Activated CD8-positive, alpha-beta T cell treated with anti-CD3 and anti-CD28 coated beads for 36 hours (primary cell): ENCODE data around the gene MBTPS1. TPM values are rescaled to one million over a fixed set of nuclear protein-coding genes. Genes with fewer than 3 reads are reported as not detected.

Experiments
- ATAC-seq: fragments of 200-7000 bp; cut with Tn5 transposase; one replicate; pipeline ENCODE4 v1.10.0; 2021; ENCODE audit warnings: mild to moderate bottlenecking, moderate library complexity
- CTCF ChIA-PET: fragments of 350-600 bp; sonication (Branson Sonifier 250); formaldehyde crosslinking; loops from one replicate; lab custom pipeline; 2021; ENCODE audit warnings: antibody characterized with exemption; lab: Charles Lee
- POLR2A ChIA-PET: fragments of 350-600 bp; sonication (Branson Sonifier 250); formaldehyde crosslinking; loops from one replicate; lab custom pipeline; 2021; ENCODE audit warnings: antibody characterized with exemption; lab: Charles Lee
- DNase-seq: peaks from one replicate; pipeline ENCODE4 v3.0.0-alpha.2; 2020
- H3K27ac Mint-ChIP-seq: one replicate; pipeline ENCODE4 v1.8.0; 2021; ENCODE audit warnings: mild to moderate bottlenecking, mixed read lengths
- H3K27me3 Mint-ChIP-seq: one replicate; pipeline ENCODE4 v1.8.0; 2021; ENCODE audit warnings: mixed read lengths
- H3K36me3 Mint-ChIP-seq: one replicate; pipeline ENCODE4 v1.8.0; 2021; ENCODE audit warnings: low read depth, mixed read lengths
- H3K4me1 Mint-ChIP-seq: one replicate; pipeline ENCODE4 v1.8.0; 2021; ENCODE audit warnings: low read depth, mixed read lengths
- H3K4me3 Mint-ChIP-seq: one replicate; pipeline ENCODE4 v1.8.0; 2021; ENCODE audit warnings: mild to moderate bottlenecking, moderate library complexity, mixed read lengths
- H3K9me3 Mint-ChIP-seq: one replicate; pipeline ENCODE4 v1.8.0; 2021; ENCODE audit warnings: mixed read lengths
- CTCF ChIP-seq: fragments of 200-600 bp; IDR thresholded peaks from one replicate; pipeline ENCODE4 v1.8.0; 2022; ENCODE audit warnings: antibody characterized with exemption, mild to moderate bottlenecking
- intact Hi-C: fragments of 100-400 bp; cut with micrococcal nuclease; formaldehyde crosslinking; loops from one replicate; pipeline ENCODE4 v1.10.0; 2022
- total RNA-seq, 2 experiments: library from RNA; stranded (reverse); gene quantifications; one replicate each; pipeline ENCODE4 v1.2.3, GENCODE V29; 2021

The MBTPS1 gene
- total RNA-seq, 2 experiments from 2014 or later, result 31.5 to 31.7 TPM

- Mint-ChIP-seq H3K9me3 (peaks cover 6% of the 10 kb centered on the region), H3K27me3 (peaks cover 12% of the 10 kb centered on the region), H3K4me1 (peaks cover 9% of the 10 kb centered on the region), H3K27ac (no peak overlapping the region), H3K4me3 (no peak overlapping the region), H3K36me3 (no peaks in the 10 kb centered on the region)
- DNase-seq, result no peak
- ChIA-PET CTCF (no interaction called here), POLR2A (no interaction called here)
- intact Hi-C loops, result no loop called here
- ATAC-seq, result no peak
- TF ChIP-seq CTCF, result no peak
Observed at GRCh38 chr16:84034516-84034915, 82.2 kb downstream of the MBTPS1 start.

GRCh38 chr16:84033251-84034195, 83.2 kb downstream of the MBTPS1 start:
- Mint-ChIP-seq H3K36me3 (no peaks in the 10 kb centered on the region), H3K9me3 (peaks cover 6% of the 10 kb centered on the region), H3K27me3 (peaks cover 11% of the 10 kb centered on the region), H3K27ac (no peak overlapping the region), H3K4me1 (peaks cover 15% of the 10 kb centered on the region), H3K4me3 (no peak overlapping the region)
- DNase-seq, result no peak
- intact Hi-C loops, result no loop called here
- TF ChIP-seq CTCF, result no peak
- no peak for ATAC-seq
- CTCF ChIA-PET, result no interaction called here
- POLR2A ChIA-PET, result no interaction called here

DNA sequence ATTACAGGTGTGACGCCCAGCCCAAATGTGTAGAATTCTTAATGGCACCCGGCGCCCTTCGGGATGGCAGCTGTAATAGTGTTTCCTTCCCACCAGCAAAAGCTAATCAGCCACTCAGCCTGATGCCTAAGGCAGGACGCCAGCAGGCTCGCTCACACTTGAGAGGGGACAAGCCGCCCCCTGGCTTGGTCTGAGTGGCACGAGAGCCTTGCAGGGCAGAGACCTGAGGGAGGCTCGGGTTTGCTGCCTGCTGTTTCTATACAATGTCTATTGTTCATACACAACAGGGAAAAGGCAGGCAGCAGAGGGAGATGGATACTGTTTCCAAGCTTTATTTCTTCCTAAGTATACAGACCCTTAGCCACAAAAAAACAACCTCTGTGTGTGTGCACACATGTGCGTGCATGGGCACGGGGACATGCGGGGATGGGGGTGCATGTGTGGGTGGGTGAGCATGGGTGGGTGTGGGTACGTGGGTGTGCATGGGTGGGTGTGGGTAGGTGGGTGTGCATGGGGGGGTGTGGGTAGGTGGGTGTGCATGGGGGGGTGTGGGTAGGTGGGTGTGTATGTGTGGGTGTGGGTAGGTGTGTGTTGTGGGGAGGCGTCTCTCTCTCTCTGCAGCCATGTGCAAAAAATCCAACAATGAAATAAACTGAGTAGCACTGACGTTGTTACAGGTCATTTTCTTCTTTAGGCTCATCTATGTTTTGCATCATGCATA, 84.1 kb downstream of the MBTPS1 start:
- TF ChIP-seq CTCF, result no peak
- DNase-seq, result no peak
- intact Hi-C loops, result no loop called here
- ATAC-seq, result no peak
- H3K27ac Mint-ChIP-seq, result no peak overlapping the region
- H3K27me3 Mint-ChIP-seq, result peaks cover 16% of the 10 kb centered on the region
- peaks cover 6% of the 10 kb centered on the region for H3K9me3 Mint-ChIP-seq
- POLR2A ChIA-PET, result interaction anchor here (0.8 kb wide), 1 partner anchor 17 kb away, joined by 3 read pairs; no protein-coding TSS in a partner anchor
- H3K4me1 Mint-ChIP-seq, result peaks cover 15% of the 10 kb centered on the region
- no peaks in the 10 kb centered on the region for H3K36me3 Mint-ChIP-seq
- CTCF ChIA-PET, result no interaction called here
- H3K4me3 Mint-ChIP-seq, result no peak overlapping the region

DNA sequence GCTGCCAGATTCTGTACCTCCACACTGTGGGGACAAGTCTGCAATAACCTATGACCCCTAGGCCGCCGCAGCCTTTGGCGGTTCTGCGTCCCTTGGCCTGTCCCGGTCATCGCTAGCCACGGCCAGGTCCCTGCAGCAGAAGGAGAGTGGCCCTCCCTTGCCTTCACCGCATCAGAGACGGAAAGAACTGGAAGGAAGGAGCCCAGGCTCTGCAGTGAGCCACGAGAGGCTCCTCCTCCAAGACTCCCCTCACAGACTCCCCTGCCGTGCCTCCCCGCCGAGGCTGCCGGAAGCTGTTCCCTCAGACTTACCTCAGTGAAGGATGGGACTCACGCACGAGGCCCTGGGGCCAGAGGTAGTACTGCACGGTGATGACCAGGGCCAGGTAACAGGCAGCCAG, 85.2 kb downstream of the MBTPS1 start:
- Mint-ChIP-seq H3K36me3 (no peaks in the 10 kb centered on the region), H3K4me3 (no peak overlapping the region), H3K4me1 (peaks cover 15% of the 10 kb centered on the region), H3K9me3 (peaks cover 6% of the 10 kb centered on the region), H3K27me3 (peaks cover 22% of the 10 kb centered on the region), H3K27ac (no peak overlapping the region)
- no peak for ATAC-seq
- no peak for DNase-seq
- TF ChIP-seq CTCF, result no peak
- ChIA-PET POLR2A (no interaction called here), CTCF (no interaction called here)
- intact Hi-C loops, result no loop called here
